Stimulated activated CD8-positive, alpha-beta memory T cell treated with anti-CD3 and anti-CD28 coated beads, Interleukin-7, amount 100 ng/mL, for 1 hour (primary cell): ENCODE results near the gene RNLS.

Experiments used
- DNase-seq, 2 donors: peaks; one replicate each; pipeline ENCODE4 v3.0.0-alpha.2; 2020; ENCODE audit warnings: low read depth in 2 of 2

The RNLS gene

GRCh38 chr10:88553116-88553752 is 29.9 kb downstream of the RNLS start:
- no peak for DNase-seq

DNA sequence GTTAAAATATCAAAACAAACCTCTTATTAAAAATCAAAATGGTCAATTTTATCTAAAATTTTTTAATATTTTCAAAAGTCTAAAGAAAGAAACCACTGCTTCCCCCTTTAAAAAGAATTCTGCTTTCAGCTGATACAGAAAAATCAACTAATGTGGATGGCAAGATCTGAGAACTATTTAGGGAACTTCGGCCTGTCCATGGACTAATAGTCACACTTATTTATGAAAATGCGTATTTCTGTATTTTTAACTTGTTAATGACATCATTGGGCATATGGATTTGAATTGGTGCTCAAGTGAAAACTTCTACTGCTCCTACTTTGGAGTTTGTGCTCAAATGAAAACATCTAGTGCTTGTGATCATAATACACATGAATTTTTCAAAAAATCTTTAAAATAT is 31.9 kb downstream of the RNLS start:
- no peak for DNase-seq

GRCh38 chr10:88546497-88546896 is 36.6 kb downstream of the RNLS start:
- no peak for DNase-seq

DNA sequence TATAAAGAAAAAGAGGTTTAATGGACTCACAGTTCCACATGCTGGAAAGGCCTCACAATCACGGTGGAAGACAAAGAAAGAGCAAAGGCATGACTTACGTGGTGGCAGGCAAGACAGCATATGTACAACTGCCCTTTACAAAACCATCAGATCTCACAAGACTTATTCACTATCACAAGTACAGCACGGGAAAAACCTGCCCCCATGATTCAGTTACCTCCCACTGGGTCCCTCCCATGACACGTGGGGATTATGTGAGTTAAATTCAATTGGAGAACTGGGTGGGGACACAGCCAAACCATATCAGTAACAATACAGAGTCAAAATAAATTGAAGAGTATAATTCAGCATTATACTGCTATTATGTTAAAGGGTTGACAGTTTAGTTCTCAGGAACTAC is 37.8 kb downstream of the RNLS start:
- no peak for DNase-seq

GRCh38 chr10:88544140-88544870 is 38.8 kb downstream of the RNLS start:
- DNase-seq: no peak

DNA sequence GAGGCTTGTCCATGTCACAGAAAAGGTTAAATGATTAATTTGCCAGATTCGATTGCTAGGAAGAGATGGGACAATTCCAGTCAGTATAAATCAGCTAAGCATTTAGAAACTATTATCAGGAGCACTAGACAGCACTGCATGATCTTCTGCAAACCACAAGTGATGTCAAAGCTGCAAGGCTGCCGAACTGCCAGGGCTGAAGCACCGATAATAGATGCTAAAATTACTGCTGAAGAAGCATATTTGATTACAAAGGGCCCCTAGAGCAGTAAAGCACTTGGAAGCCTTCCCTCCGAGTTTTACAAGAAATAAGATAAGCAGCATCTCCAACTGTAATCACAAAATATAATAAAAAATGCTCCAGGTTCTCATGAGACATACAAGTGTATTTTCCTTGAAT is 40.6 kb downstream of the RNLS start:
- DNase-seq: no peak

- DNase-seq: no peak
Measured at GRCh38 chr10:88541116-88541626, 41.9 kb downstream of the RNLS start.

GRCh38 chr10:88540351-88540750 is 42.8 kb downstream of the RNLS start:
- DNase-seq: no peak

DNA sequence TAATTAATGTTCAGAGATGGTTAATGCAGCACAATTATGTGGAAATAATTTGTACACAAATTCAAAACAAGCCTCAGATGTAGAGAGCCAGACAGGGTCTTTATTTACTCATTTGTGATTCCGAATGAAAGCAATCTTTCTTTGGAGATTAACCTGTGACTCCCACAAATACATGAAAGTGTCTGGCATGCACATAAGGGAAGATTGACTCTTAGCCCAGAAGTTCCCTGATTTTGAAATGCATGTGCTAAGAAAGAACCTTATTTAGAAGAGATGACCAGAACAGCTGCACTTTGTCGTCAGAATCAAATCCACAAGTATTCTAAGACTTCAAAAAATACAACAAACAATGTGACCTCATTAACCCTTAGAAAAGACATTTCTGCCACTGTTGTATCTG is 45.1 kb downstream of the RNLS start:
- no peak for DNase-seq

- no peak for DNase-seq
Measured at GRCh38 chr10:88537322-88537721, 45.8 kb downstream of the RNLS start.

DNA sequence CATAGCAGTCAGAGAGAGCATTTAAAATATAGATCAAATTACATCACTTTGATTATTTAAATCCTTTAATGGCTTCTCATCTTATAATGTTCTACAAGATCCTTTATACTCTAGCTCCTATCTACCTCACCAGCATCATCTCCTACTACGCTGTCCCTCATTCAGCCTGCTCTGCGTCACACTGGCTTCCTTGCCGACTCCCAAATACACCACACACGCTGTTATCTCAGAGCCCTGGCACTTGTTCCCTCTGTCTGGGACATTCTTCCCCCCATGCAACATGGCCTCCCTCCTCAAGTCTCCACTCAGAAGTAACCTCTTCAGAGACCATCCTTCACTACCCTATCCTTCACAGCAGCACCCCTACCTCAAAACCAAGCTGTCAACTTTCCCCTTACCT is 46.7 kb downstream of the RNLS start:
- no peak for DNase-seq

GRCh38 chr10:88534072-88534665 is 48.9 kb downstream of the RNLS start:
- DNase-seq: no peak

- DNase-seq: no peak
Measured at GRCh38 chr10:88531392-88532052, 51.6 kb downstream of the RNLS start.

GRCh38 chr10:88530629-88531391 is 52.3 kb downstream of the RNLS start:
- DNase-seq: no peak

GRCh38 chr10:88530093-88530492 is 53.0 kb downstream of the RNLS start:
- no peak for DNase-seq

GRCh38 chr10:88528806-88529570 is 54.1 kb downstream of the RNLS start:
- no peak for DNase-seq

DNA sequence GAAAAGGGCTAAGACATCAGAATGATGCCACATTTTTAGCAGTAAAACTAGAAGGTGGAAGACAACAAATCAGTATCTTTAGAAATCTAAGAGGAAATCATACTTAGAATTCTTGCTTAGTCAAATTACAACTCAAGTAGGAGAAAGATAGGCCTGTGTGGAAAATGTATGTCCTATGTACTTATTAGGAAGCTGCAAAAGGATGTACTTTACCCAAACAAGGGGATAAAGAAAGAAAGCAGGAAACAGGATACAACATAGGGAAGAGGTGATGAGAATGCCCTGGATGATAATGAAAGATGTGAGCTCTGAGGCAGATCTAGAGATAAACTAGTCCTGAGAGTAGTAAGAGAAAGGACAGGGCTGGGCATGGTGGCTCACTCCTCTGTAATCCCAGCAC is 54.9 kb downstream of the RNLS start:
- no peak for DNase-seq

GRCh38 chr10:88527245-88527644 is 55.9 kb downstream of the RNLS start:
- no peak for DNase-seq

GRCh38 chr10:88526501-88527105 is 56.5 kb downstream of the RNLS start:
- DNase-seq: no peak

DNA sequence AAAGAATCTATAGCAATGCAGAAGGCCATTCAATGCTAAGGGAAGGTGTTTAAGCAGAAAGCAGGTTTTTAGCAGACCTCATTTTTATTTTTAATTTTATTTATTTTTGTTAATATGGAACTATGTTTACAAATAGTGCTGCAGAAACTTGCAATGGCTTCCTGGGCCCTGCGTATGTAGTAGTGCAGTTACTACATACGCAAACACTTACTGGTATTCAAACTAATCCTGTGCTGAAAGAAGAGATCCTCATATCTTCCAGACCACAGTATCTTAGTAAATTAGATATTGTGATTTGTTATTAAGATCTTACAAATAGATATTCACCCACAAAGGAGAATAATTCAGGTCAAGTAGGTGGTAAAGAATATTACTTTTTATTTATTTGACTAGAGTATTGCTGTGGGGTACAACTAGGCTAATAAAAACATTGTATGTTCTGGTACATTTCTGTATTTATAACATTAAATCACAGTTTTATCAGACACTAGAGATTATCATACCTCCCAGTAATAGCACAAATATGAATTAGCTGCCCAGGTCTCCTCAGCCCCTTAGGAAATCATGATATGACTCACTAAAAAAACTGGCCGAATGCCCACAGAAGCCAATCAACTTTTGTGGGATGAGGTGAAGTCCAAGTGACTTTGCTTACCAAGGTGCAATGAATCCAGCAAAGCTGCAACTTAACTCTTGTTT is 57.6 kb downstream of the RNLS start:
- no peak for DNase-seq
